WTC11 (cell line): Measurements from ENCODE around the gene CASTOR2. TPM values are rescaled to one million over a fixed set of nuclear protein-coding genes. Genes with fewer than 3 reads are reported as not detected.

ENCODE experiments used
- ATAC-seq: fragments of 200-7000 bp; cut with Tn5 transposase; 2 replicates; pipeline ENCODE4 v1.10.0; 2021; ENCODE audit warnings: mild to moderate bottlenecking, moderate library complexity
- CTCF ChIA-PET: fragments of 300-600 bp; sonication (Branson Sonifier 250); formaldehyde crosslinking; loops from one replicate; lab custom pipeline; 2021; ENCODE audit warnings: antibody characterized with exemption; lab: Charles Lee
- POLR2A ChIA-PET: fragments of 350-600 bp; sonication (Branson Sonifier 250); formaldehyde crosslinking; loops from one replicate; lab custom pipeline; 2021; ENCODE audit warnings: antibody characterized with exemption; lab: Charles Lee
- DNase-seq: peaks from one replicate; pipeline ENCODE4 v3.0.0; 2021; ENCODE audit warnings: low spot score
- H3K27ac Mint-ChIP-seq: 2 replicates; pipeline ENCODE4 v1.8.0; 2021; ENCODE audit warnings: mixed read lengths
- H3K27me3 Mint-ChIP-seq: 2 replicates; pipeline ENCODE4 v1.8.0; 2021; ENCODE audit warnings: low read depth, mild to moderate bottlenecking, moderate library complexity, mixed read lengths
- H3K36me3 Mint-ChIP-seq: 2 replicates; pipeline ENCODE4 v1.8.0; 2021; ENCODE audit warnings: mixed read lengths
- H3K4me1 Mint-ChIP-seq: 2 replicates; pipeline ENCODE4 v1.8.0; 2022; ENCODE audit warnings: mixed read lengths
- H3K4me3 Mint-ChIP-seq: 2 replicates; pipeline ENCODE4 v1.8.0; 2021; ENCODE audit warnings: mild to moderate bottlenecking, moderate library complexity, mixed read lengths
- H3K9me3 Mint-ChIP-seq: 2 replicates; pipeline ENCODE4 v1.8.0; 2021; ENCODE audit warnings: mixed read lengths
- ATF3 ChIP-seq: sonication (generic); formaldehyde crosslinking; conservative IDR thresholded peaks from 2 replicates; pipeline ENCODE4 v1.8.1; 2022; ENCODE audit warnings: mild to moderate bottlenecking, missing genetic modification reagents
- ETV6 ChIP-seq: sonication (generic); formaldehyde crosslinking; IDR thresholded peaks from 2 replicates; pipeline ENCODE4 v1.8.1; 2022; ENCODE audit warnings: mild to moderate bottlenecking, missing genetic modification reagents
- FOXJ3 ChIP-seq: sonication (generic); formaldehyde crosslinking; IDR thresholded peaks from 2 replicates; pipeline ENCODE4 v1.9.0; 2021; ENCODE audit warnings: missing genetic modification reagents, mild to moderate bottlenecking, borderline replicate concordance
- FOXK1 ChIP-seq: sonication (generic); formaldehyde crosslinking; IDR thresholded peaks from 2 replicates; pipeline ENCODE4 v1.8.0; 2022; ENCODE audit warnings: mild to moderate bottlenecking, moderate library complexity, missing genetic modification reagents
- FOXP1 ChIP-seq: sonication (generic); formaldehyde crosslinking; IDR thresholded peaks from 2 replicates; pipeline ENCODE4 v1.8.0; 2022; ENCODE audit warnings: missing genetic modification reagents, mild to moderate bottlenecking, moderate library complexity, borderline replicate concordance
- HMGA2 ChIP-seq: fragments of 250-450 bp; sonication (Bioruptor Pico); IDR thresholded peaks from 2 replicates; pipeline ENCODE4 v1.4.0; 2021; ENCODE audit warnings: mild to moderate bottlenecking, moderate library complexity
- JAZF1 ChIP-seq: fragments of 250-450 bp; sonication (Bioruptor Pico); IDR thresholded peaks from 2 replicates; pipeline ENCODE4 v1.9.0; 2021; ENCODE audit warnings: moderate library complexity, mild to moderate bottlenecking, inconsistent platforms
- OVOL2 ChIP-seq: fragments of 250-450 bp; sonication (Bioruptor Pico); IDR thresholded peaks from 2 replicates; pipeline ENCODE4 v1.9.0; 2021; ENCODE audit warnings: mild to moderate bottlenecking, borderline replicate concordance
- PRDM15 ChIP-seq: sonication (generic); formaldehyde crosslinking; IDR thresholded peaks from 2 replicates; pipeline ENCODE4 v1.8.0; 2022; ENCODE audit warnings: missing genetic modification reagents
- SMAD4 ChIP-seq: sonication (generic); formaldehyde crosslinking; IDR thresholded peaks from 2 replicates; pipeline ENCODE4 v1.8.0; 2022; ENCODE audit warnings: mild to moderate bottlenecking, missing genetic modification reagents
- STAT6 ChIP-seq: sonication (generic); formaldehyde crosslinking; conservative IDR thresholded peaks from 2 replicates; pipeline ENCODE4 v1.8.1; 2023; ENCODE audit warnings: mild to moderate bottlenecking, low read depth, missing genetic modification reagents, moderate library complexity
- ZBTB43 ChIP-seq: sonication (generic); formaldehyde crosslinking; IDR thresholded peaks from 2 replicates; pipeline ENCODE4 v1.8.1; 2023; ENCODE audit warnings: mild to moderate bottlenecking, missing genetic modification reagents
- ZMAT4 ChIP-seq: fragments of 250-450 bp; sonication (Bioruptor Pico); IDR thresholded peaks from 2 replicates; pipeline ENCODE4 v1.9.0; 2021; ENCODE audit warnings: mild to moderate bottlenecking
- ZNF121 ChIP-seq: sonication (generic); formaldehyde crosslinking; IDR thresholded peaks from 2 replicates; pipeline ENCODE4 v1.8.0; 2023; ENCODE audit warnings: missing genetic modification reagents
- ZNF423 ChIP-seq: fragments of 250-450 bp; sonication (Bioruptor Pico); IDR thresholded peaks from 2 replicates; pipeline ENCODE4 v2.1.2; 2022; ENCODE audit warnings: mild to moderate bottlenecking, moderate library complexity
- ZNF512 ChIP-seq: sonication (generic); formaldehyde crosslinking; IDR thresholded peaks from 2 replicates; pipeline ENCODE4 v1.8.1; 2022; ENCODE audit warnings: missing genetic modification reagents, borderline replicate concordance
- total RNA-seq: library from RNA; stranded (reverse); gene quantifications from 3 replicates; pipeline ENCODE4 v1.2.3, GENCODE V29; 2021

Gene CASTOR2
- total RNA-seq, 1 experiment from 2014 or later, result 38.7 TPM

- H3K36me3 Mint-ChIP-seq, result peaks cover 25% of the 10 kb centered on the region
- POLR2A ChIA-PET, result no interaction called here
These were observed 84.2 kb downstream of the CASTOR2 start for GRCh38 chr7:75048435-75049379.

More at GRCh38 chr7:75048435-75049379, 84.2 kb downstream of the CASTOR2 start:
- no peak for TF ChIP-seq FOXJ3
- no peak for TF ChIP-seq ZNF121 (CRISPR knock-in tag)
- TF ChIP-seq ZNF512 (CRISPR knock-in tag), result no peak
- TF ChIP-seq ETV6, result no peak
- TF ChIP-seq FOXP1 (CRISPR knock-in tag), result no peak
- no peak for TF ChIP-seq STAT6 (CRISPR knock-in tag)
- no peak for TF ChIP-seq ZMAT4 (CRISPR knock-in tag)
- TF ChIP-seq ZBTB43, result no peak
- no peak for TF ChIP-seq OVOL2 (CRISPR knock-in tag)
- TF ChIP-seq ZNF423, result no peak
- TF ChIP-seq PRDM15 (CRISPR knock-in tag), result no peak
- no peak for TF ChIP-seq ATF3 (CRISPR knock-in tag)
- TF ChIP-seq JAZF1, result no peak
- no peak for TF ChIP-seq SMAD4 (CRISPR knock-in tag)
- no peak for TF ChIP-seq FOXK1 (CRISPR knock-in tag)
- no peak for TF ChIP-seq HMGA2
- Mint-ChIP-seq H3K9me3 (no peaks in the 10 kb centered on the region), H3K27me3 (no peaks in the 10 kb centered on the region), H3K4me3 (no peak overlapping the region), H3K4me1 (peaks cover 2% of the 10 kb centered on the region; the same call in 1 of the 2 replicates), H3K27ac (no peak overlapping the region)
- CTCF ChIA-PET, result interaction anchor here (0.7 kb wide), 1 partner anchor 9 kb away, joined by 3 read pairs; no protein-coding TSS in a partner anchor
- DNase-seq (no peak), ATAC-seq (no peak)
